ELR (cell line): Measurements from ENCODE around the gene LGI4.
"Not testable (repeated sequence)": the region's sequence is repeated elsewhere in the genome, so short reads cannot be mapped to it uniquely, and the experiment has no call there.

ENCODE experiments used
- DNase-seq: peaks from one replicate; pipeline ENCODE4 v3.0.0-alpha.2; 2015; ENCODE audit warnings: low read depth

Gene LGI4

GRCh38 chr19:35105411-35106290 lies 29.2 kb downstream of the LGI4 start:
- no peak for DNase-seq

GRCh38 chr19:35105047-35105410 lies 29.8 kb downstream of the LGI4 start:
- DNase-seq: no peak

GRCh38 chr19:35104361-35104760 lies 30.5 kb downstream of the LGI4 start:
- DNase-seq: no peak

- DNase-seq: not testable (repeated sequence)
These were observed 31.2 kb downstream of the LGI4 start for GRCh38 chr19:35103614-35104013.

- not testable (repeated sequence) for DNase-seq
These were observed 32.9 kb downstream of the LGI4 start for GRCh38 chr19:35101949-35102348.

- peak; percentile 8 for DNase-seq
These were observed 34.0 kb downstream of the LGI4 start for GRCh38 chr19:35100588-35101533.

GRCh38 chr19:35099897-35100275 lies 35.0 kb downstream of the LGI4 start:
- DNase-seq: no peak

- no peak for DNase-seq
These were observed 35.5 kb downstream of the LGI4 start for GRCh38 chr19:35099155-35099896.

GRCh38 chr19:35098413-35099049 lies 36.3 kb downstream of the LGI4 start:
- DNase-seq: no peak

- no peak for DNase-seq
These were observed 39.0 kb downstream of the LGI4 start for GRCh38 chr19:35095667-35096368.

GRCh38 chr19:35094656-35095055 lies 40.2 kb downstream of the LGI4 start:
- no peak for DNase-seq

- DNase-seq: no peak
These were observed 40.8 kb downstream of the LGI4 start for GRCh38 chr19:35093941-35094647.

GRCh38 chr19:35093430-35093829 lies 41.4 kb downstream of the LGI4 start:
- DNase-seq: no peak

- DNase-seq: peak; percentile 72
These were observed 44.2 kb downstream of the LGI4 start for GRCh38 chr19:35090506-35091214.

- DNase-seq: no peak
These were observed 44.7 kb downstream of the LGI4 start for GRCh38 chr19:35090160-35090505.

- no peak for DNase-seq
These were observed 45.3 kb downstream of the LGI4 start for GRCh38 chr19:35089554-35089953.

GRCh38 chr19:35088131-35088913 lies 46.5 kb downstream of the LGI4 start:
- DNase-seq: peak; percentile 89

GRCh38 chr19:35087393-35087792 lies 47.5 kb downstream of the LGI4 start:
- DNase-seq: no peak

- DNase-seq: no peak
These were observed 48.4 kb downstream of the LGI4 start for GRCh38 chr19:35086455-35086854.
